Neuronal stem cell (in vitro differentiated cells): ENCODE results near the gene NREP.

Experiments used
- DNase-seq: peaks from one replicate; pipeline ENCODE4 v3.0.0-alpha.2; 2013; ENCODE audit warnings: low spot score
- H2AFZ ChIP-seq: one replicate; pipeline ENCODE4 v1.6.1; 2013; ENCODE audit warnings: mild to moderate bottlenecking, low read length, inconsistent platforms
- H2AK5ac ChIP-seq: 2 replicates; pipeline ENCODE4 v1.6.1; 2013; ENCODE audit warnings: low read depth, mild to moderate bottlenecking, inconsistent platforms, low read length, moderate library complexity, mixed read lengths
- H2BK120ac ChIP-seq: 2 replicates; pipeline ENCODE4 v1.6.1; 2013; ENCODE audit warnings: low read depth, mild to moderate bottlenecking, inconsistent platforms, low read length, moderate library complexity, mixed read lengths
- H2BK12ac ChIP-seq: one replicate; pipeline ENCODE4 v1.6.1; 2013; ENCODE audit warnings: low read length, inconsistent platforms
- H2BK15ac ChIP-seq: 2 replicates; pipeline ENCODE4 v1.6.1; 2013; ENCODE audit warnings: mild to moderate bottlenecking, low read length, inconsistent platforms, mixed read lengths
- H2BK5ac ChIP-seq: one replicate; pipeline ENCODE4 v1.6.1; 2013; ENCODE audit warnings: inconsistent platforms, mild to moderate bottlenecking, low read length, moderate library complexity
- H3K14ac ChIP-seq: one replicate; pipeline ENCODE4 v1.6.1; 2013; ENCODE audit warnings: low read length, inconsistent platforms
- H3K18ac ChIP-seq: 2 replicates; pipeline ENCODE4 v1.6.1; 2013; ENCODE audit warnings: low read length, inconsistent platforms
- H3K23ac ChIP-seq: 2 replicates; pipeline ENCODE4 v1.6.1; 2013; ENCODE audit warnings: low read depth, mild to moderate bottlenecking, mixed read lengths, low read length, inconsistent platforms; ENCODE audit not compliant: poor library complexity
- H3K27ac ChIP-seq: replicated peaks from 3 replicates; pipeline ENCODE4 v1.5.1; 2013; ENCODE audit warnings: low read length, inconsistent platforms
- H3K27me3 ChIP-seq, 3 experiments: 2 replicates each; pipeline ENCODE4 v1.6.1; 2013; ENCODE audit warnings: low read length in 3 of 3, mild to moderate bottlenecking in 2 of 3, inconsistent platforms in 1 of 3, low read depth in 1 of 3, mixed read lengths in 1 of 3, moderate library complexity in 1 of 3; ENCODE audit not compliant: control insufficient read depth in 3 of 3, insufficient read depth in 3 of 3
- H3K36me3 ChIP-seq, 2 donors: replicated peaks in 1 of 2; 2 replicates each; pipeline ENCODE4 v1.6.1; 2013; ENCODE audit warnings: low read length in 2 of 2; ENCODE audit not compliant: control insufficient read depth in 2 of 2, insufficient read depth in 2 of 2
- H3K4ac ChIP-seq: 2 replicates; pipeline ENCODE4 v1.6.1; 2013; ENCODE audit warnings: inconsistent platforms, mild to moderate bottlenecking, low read length, moderate library complexity
- H3K4me1 ChIP-seq, 2 donors: 1 replicate in 1 of 2; 2 replicates in 1 of 2; pipeline ENCODE4 v1.6.1; 2013; ENCODE audit warnings: low read length in 2 of 2, low read depth in 1 of 2; ENCODE audit not compliant: control insufficient read depth in 2 of 2, insufficient read depth in 1 of 2
- H3K4me2 ChIP-seq: one replicate; pipeline ENCODE4 v1.6.1; 2013; ENCODE audit warnings: mild to moderate bottlenecking, low read length, inconsistent platforms; ENCODE audit not compliant: insufficient read depth, poor library complexity, severe bottlenecking
- H3K4me3 ChIP-seq, 2 donors: 2 replicates each; pipeline ENCODE4 v1.5.1; 2013; ENCODE audit warnings: low read length in 2 of 2, mild to moderate bottlenecking in 2 of 2, inconsistent platforms in 1 of 2, moderate library complexity in 1 of 2
- H3K79me1 ChIP-seq: one replicate; pipeline ENCODE4 v1.6.1; 2013; ENCODE audit warnings: low read depth, mild to moderate bottlenecking, inconsistent platforms, low read length, moderate library complexity
- H3K9ac ChIP-seq: one replicate; pipeline ENCODE4 v1.6.1; 2013; ENCODE audit warnings: mild to moderate bottlenecking, low read depth, low read length, inconsistent platforms; ENCODE audit not compliant: poor library complexity
- H3K9me3 ChIP-seq, 2 donors: replicated peaks in 1 of 2; 2 replicates each; pipeline versions ENCODE3 to v1.6.1; 2013; ENCODE audit warnings: low read length in 2 of 2, mild to moderate bottlenecking in 2 of 2, inconsistent platforms in 1 of 2, low read depth in 1 of 2, mixed read lengths in 1 of 2, moderate library complexity in 1 of 2; ENCODE audit not compliant: control insufficient read depth in 2 of 2, insufficient read depth in 1 of 2
- H4K8ac ChIP-seq: one replicate; pipeline ENCODE4 v1.6.1; 2013; ENCODE audit warnings: low read depth, mild to moderate bottlenecking, inconsistent platforms, low read length, moderate library complexity
- H4K91ac ChIP-seq: one replicate; pipeline ENCODE4 v1.6.1; 2013; ENCODE audit warnings: low read length, low read depth, mild to moderate bottlenecking, inconsistent platforms; ENCODE audit not compliant: poor library complexity
- WGBS, 2 donors: extraction: QIAGEN DNeasy Blood & Tissue Kit; methylation state at CpG; one replicate each; pipeline ENCODE4 v1.1.7; 2013; ENCODE audit warnings: missing lambda C conversion rate in 2 of 2, mixed read lengths in 1 of 2; ENCODE audit not compliant: insufficient read length in 2 of 2, insufficient replicate concordance in 1 of 2; ENCODE audit errors: extremely low coverage in 2 of 2; 5-methylcytosine and 5-hydroxymethylcytosine counted together

The NREP gene

DNA sequence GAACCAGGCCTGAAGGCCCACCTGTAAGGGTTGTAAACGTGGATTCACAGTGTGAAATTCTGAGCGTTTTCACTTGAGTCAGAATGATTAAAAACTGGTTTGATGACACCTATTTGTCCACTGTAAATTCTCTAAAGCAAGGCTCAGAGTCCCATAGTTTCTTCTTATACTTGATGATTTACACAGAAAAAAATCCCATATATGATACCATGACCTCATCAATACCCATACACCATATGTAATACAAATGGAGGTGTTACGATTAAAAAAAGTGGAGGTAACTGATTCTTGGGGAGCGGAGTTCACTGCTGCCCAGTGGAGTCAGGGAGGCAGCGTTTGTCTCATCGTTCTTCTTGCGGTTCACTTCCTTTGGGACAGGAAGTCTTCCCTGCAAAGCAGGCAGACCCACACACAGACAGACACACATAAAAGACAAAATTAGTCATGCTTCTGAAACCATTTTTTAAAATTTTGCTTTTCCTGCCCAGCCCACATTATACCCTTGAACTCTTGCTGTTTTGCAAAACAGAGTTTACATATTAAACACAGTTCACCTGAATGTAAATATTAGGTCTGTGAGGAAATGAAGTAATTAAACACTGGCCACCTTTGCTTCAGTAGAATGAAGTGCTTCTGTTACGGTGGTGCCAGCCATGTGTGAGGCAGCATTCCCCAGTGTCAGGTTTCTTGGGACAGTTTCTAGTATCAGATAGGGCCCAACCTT is 26.2 kb downstream of the NREP start:
- no peak overlapping the region for H3K4me2 ChIP-seq
- no peak overlapping the region for H3K23ac ChIP-seq
- no peak overlapping the region for H3K27ac ChIP-seq
- H3K18ac ChIP-seq: no peak overlapping the region
- no peak for DNase-seq
- no peak overlapping the region for H2AK5ac ChIP-seq
- no peak overlapping the region for H3K4ac ChIP-seq
- H3K9ac ChIP-seq: no peak overlapping the region
- no peak overlapping the region for H2BK120ac ChIP-seq
- H3K14ac ChIP-seq: no peak overlapping the region
- H3K27me3 ChIP-seq: no peaks in the 10 kb centered on the region
- peaks cover 24 to 99% of the 10 kb centered on the region in 2 donors for H3K36me3 ChIP-seq
- H2BK15ac ChIP-seq: no peak overlapping the region
- no peak overlapping the region for H2AFZ ChIP-seq
- no peak overlapping the region for H2BK5ac ChIP-seq
- H3K9me3 ChIP-seq: peaks cover 0 to 16% of the 10 kb centered on the region in 2 donors
- no peak overlapping the region for H2BK12ac ChIP-seq
- peaks cover 5% of the 10 kb centered on the region for H3K79me1 ChIP-seq
- H3K4me1 ChIP-seq: no peaks in the 10 kb centered on the region
- H3K4me3 ChIP-seq: no peak overlapping the region
- no peak overlapping the region for H4K8ac ChIP-seq
- H4K91ac ChIP-seq: no peak overlapping the region
- WGBS, 2 donors: no CpG with 5 or more reads among the region's 8 CpGs

DNA sequence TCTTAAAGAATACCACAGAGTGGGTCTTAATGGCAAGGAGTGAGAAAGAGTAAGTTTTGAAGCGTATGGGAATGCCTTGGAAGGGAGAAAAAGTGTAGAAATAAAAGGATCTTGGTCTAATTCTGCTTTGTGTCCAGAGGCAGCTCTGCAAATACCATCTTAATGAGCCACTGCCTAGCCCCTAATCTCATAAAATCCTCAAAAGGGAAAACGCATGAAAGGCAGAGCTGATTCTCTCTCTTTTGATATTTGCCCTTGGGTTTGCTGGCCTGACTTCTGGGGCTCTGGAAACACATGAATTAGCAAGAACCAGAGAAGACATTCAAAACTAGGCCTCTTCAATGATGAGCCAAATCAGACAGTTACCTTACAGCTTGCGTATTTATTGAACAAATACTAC is 28.1 kb downstream of the NREP start:
- no peak overlapping the region for H3K4me2 ChIP-seq
- no peak overlapping the region for H3K18ac ChIP-seq
- H4K8ac ChIP-seq: no peak overlapping the region
- no peak overlapping the region for H3K23ac ChIP-seq
- no peak overlapping the region for H2BK15ac ChIP-seq
- no peaks in the 10 kb centered on the region for H3K4me1 ChIP-seq
- H2AK5ac ChIP-seq: no peak overlapping the region
- H3K4ac ChIP-seq: no peak overlapping the region
- H3K14ac ChIP-seq: no peak overlapping the region
- DNase-seq: no peak
- H4K91ac ChIP-seq: no peak overlapping the region
- peaks cover 0 to 32% of the 10 kb centered on the region in 2 donors for H3K9me3 ChIP-seq
- H2BK120ac ChIP-seq: no peak overlapping the region
- H3K27me3 ChIP-seq: no peaks in the 10 kb centered on the region
- no peak overlapping the region for H3K9ac ChIP-seq
- no peak overlapping the region for H3K4me3 ChIP-seq
- peaks cover 3% of the 10 kb centered on the region for H3K79me1 ChIP-seq
- H3K27ac ChIP-seq: no peak overlapping the region
- no peak overlapping the region for H2AFZ ChIP-seq
- peaks cover 23 to 96% of the 10 kb centered on the region in 2 donors for H3K36me3 ChIP-seq
- WGBS, 2 donors: 100% methylated on average over 1 of the region's 3 CpGs; no CpG with 5 or more reads in 1 of the 2 donors
- no peak overlapping the region for H2BK12ac ChIP-seq
- no peak overlapping the region for H2BK5ac ChIP-seq

DNA sequence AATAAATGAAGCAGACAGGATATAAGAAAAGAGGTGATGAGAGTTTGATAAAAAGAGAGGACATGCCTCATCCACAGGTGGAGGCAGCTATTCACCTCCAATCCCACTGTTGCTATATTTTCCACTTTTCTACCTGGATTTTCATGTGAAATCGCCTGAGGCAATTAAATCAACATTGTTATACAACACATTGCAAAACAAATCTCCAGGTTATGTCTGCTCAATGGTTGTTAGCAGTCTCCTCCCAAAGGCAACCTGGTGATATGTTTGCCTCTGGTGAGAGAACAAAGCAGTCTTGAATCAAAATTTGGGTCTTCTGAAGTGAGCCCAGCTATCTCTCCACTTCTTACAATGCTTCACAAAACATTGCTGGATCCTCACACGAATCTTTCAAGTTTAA is 30.0 kb downstream of the NREP start:
- Histone ChIP-seq H3K4me1 (peaks cover 0 to 4% of the 10 kb centered on the region in 2 donors), H3K27me3 (no peaks in the 10 kb centered on the region)
- no CpG with 5 or more reads among the region's 2 CpGs for WGBS, 2 donors

GRCh38 chr5:111722140-111722539 is 34.9 kb downstream of the NREP start:
- Histone ChIP-seq H3K23ac (no peak overlapping the region), H3K4me2 (no peak overlapping the region)

More for the DNA sequence above, 30.0 kb downstream of the NREP start:
- Histone ChIP-seq H2AK5ac (no peak overlapping the region), H4K91ac (no peak overlapping the region), H3K79me1 (peaks cover 3% of the 10 kb centered on the region), H3K36me3 (peaks cover 17 to 76% of the 10 kb centered on the region in 2 donors), H3K4me2 (no peak overlapping the region), H2AFZ (no peak overlapping the region), H3K14ac (no peak overlapping the region), H4K8ac (no peak overlapping the region), H2BK12ac (no peak overlapping the region), H2BK5ac (no peak overlapping the region), H3K18ac (no peak overlapping the region), H3K9ac (no peak overlapping the region), H3K23ac (no peak overlapping the region), H3K4me3 (no peak overlapping the region), H3K4ac (no peak overlapping the region), H3K27ac (no peak overlapping the region), H3K9me3 (peaks cover 0 to 32% of the 10 kb centered on the region in 2 donors), H2BK120ac (no peak overlapping the region), H2BK15ac (no peak overlapping the region)
- DNase-seq: no peak

More at GRCh38 chr5:111722140-111722539, 34.9 kb downstream of the NREP start:
- Histone ChIP-seq H3K9me3 (peaks cover 2 to 35% of the 10 kb centered on the region in 2 donors), H2BK120ac (no peak overlapping the region), H2AK5ac (no peak overlapping the region), H3K4ac (no peak overlapping the region), H3K27ac (no peak overlapping the region), H2BK12ac (no peak overlapping the region), H3K4me1 (peaks cover 0 to 23% of the 10 kb centered on the region in 2 donors), H2AFZ (no peak overlapping the region), H3K9ac (no peak overlapping the region), H4K8ac (no peak overlapping the region), H2BK15ac (no peak overlapping the region), H3K27me3 (no peaks in the 10 kb centered on the region), H3K18ac (no peak overlapping the region), H2BK5ac (no peak overlapping the region), H4K91ac (no peak overlapping the region), H3K14ac (no peak overlapping the region), H3K36me3 (peaks cover 6 to 29% of the 10 kb centered on the region in 2 donors), H3K4me3 (no peak overlapping the region), H3K79me1 (no peaks in the 10 kb centered on the region)
- DNase-seq: no peak
- WGBS, 2 donors: no CpG with 5 or more reads among the region's 2 CpGs
